D721Med (cell line): ENCODE data around the gene FXYD2.

Source experiments
- DNase-seq: peaks from one replicate; pipeline ENCODE4 v3.0.0; 2011; ENCODE audit warnings: low spot score; ENCODE audit not compliant: insufficient read length
- FAIRE-seq: peaks from 2 replicates; lab custom pipeline; 2011; peaks lifted over from hg19 to GRCh38; lab: Jason Lieb, UNC
- CTCF ChIP-seq: IDR thresholded peaks from 2 replicates; pipeline ENCODE4 v1.5.1; 2012; ENCODE audit warnings: mild to moderate bottlenecking, control low read depth; ENCODE audit not compliant: insufficient read depth; ENCODE audit errors: missing control alignments

The FXYD2 gene

DNA sequence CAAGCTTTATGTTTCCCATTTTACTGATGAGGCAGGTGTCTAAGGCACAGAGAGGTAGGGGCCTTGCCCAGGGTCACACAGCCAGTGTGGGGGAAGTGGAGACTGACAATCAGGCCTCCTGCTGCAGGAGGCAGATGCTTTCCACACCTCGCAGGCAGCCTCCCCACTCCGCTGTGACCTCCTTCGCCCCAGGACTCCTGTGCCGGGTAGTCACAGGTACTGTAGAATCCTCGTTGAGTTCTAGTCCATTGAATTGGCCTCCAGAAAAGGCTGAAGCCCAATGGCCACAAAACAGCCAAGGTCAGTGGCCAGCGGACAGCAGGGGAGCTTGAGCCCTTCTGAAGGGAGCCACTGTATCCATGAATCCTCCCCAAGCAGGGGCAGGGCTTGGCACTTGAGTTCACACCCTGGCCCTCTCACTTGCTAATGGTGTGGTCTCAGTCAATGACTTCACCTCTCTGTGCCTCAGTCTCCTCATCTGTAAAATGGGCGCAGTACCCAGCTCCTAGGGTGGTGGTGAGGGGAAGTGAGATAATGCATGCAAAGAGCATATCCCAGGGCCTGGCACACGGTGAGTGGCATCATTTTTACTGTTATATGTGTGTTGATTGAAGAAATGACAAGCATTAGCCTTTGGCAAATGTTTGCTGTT, 1.1 kb upstream of the FXYD2 start:
- no peak for TF ChIP-seq CTCF
- no peak for FAIRE-seq
- no peak for DNase-seq

DNA sequence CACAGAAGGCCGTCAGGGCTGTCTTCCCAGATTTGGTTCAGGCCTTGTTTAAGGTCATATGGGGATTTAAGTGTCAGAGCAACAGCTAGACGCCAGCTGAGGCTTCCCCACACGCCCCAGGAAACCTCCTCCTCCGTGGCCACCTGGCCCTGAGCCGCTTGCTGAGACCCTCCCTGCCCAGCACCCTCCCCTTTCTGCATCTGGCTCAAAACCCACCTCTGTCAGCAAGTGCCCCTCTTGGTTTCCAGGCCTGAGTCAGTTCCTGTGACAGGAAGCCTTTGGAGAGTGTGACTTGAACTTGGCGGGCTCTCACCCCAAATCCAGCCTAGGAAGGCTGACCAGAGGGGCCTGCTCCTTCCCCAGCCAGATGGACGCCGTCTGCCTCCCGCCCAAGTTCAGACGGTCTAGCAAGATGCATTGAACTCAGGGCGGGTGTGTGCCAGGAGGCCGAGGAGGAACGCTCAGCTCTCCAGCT, 561 bp downstream of the FXYD2 start:
- TF ChIP-seq CTCF = no peak
- DNase-seq (no peak), FAIRE-seq (no peak)

- TF ChIP-seq CTCF = no peak
- FAIRE-seq (no peak), DNase-seq (no peak)
Observed at GRCh38 chr11:117823294-117823945, 1.1 kb downstream of the FXYD2 start.

DNA sequence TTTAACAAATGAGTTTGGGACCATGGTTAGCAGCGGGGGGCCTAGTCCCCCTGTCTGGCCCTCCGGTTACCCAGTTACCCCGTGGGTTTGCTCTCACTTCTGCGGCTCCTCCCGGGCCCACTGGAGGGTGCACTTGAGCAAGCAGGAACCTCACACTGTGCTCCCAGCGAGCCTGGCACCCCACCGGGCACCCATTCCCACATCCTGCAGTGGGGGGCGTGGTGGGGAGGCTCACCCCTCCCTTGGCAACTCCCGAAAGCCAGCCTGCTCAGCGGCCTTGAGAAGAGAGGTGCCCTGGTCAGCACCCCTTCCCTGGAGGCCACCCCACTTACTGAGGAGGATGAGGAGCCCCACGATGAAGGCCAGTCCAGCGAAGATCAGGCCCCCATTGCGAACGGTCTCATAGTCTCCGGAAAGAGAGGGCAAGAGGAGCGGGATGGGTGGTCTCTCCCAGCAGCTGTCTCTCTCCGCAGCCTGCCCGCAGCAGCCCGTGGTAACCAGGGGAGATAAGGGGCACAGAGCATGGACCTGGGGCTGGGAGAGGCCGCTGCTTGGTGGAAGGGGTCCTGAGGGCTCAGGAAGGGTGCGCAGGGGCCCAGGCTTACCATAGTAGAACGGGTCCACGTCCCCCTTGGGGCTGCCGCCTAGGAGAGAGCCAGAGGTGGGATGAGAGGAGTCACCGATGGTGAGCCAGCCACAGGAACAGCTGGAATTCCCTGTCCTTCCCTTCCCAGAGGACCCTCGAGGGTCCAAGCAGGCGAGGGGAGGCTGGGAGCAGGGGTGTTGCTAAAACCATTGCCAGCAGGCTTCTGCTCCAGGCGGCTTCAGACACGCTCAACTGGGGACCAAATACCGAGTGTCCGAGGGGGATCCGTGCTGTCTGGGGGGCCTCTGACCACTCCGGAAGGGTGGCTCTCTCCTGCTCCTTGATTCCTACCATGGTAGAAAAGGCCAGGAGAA, 2.2 kb downstream of the FXYD2 start:
- FAIRE-seq (no peak), DNase-seq (peak; percentile 70)
- TF ChIP-seq CTCF = peak; percentile 43

GRCh38 chr11:117821431-117821830, 3.1 kb downstream of the FXYD2 start:
- FAIRE-seq = no peak
- DNase-seq = no peak
- TF ChIP-seq CTCF = no peak

- no peak for TF ChIP-seq CTCF
- DNase-seq (no peak), FAIRE-seq (no peak)
Observed at GRCh38 chr11:117820516-117820915, 4.0 kb downstream of the FXYD2 start.
